Keratinocyte (primary cell): ENCODE results near the gene MGAT5. TPM values are rescaled to one million over a fixed set of nuclear protein-coding genes. Genes with fewer than 3 reads are reported as not detected.

Source experiments
- DNase-seq: peaks from one replicate; pipeline ENCODE4 v3.0.0-alpha.2; 2011; ENCODE audit warnings: low read depth, missing footprints, low spot score
- FAIRE-seq: peaks from 2 replicates; lab custom pipeline; 2011; peaks lifted over from hg19 to GRCh38; lab: Jason Lieb, UNC
- H2AFZ ChIP-seq: 2 replicates; pipeline ENCODE4 v1.6.0; 2012; ENCODE audit warnings: low read length, control low read depth, inconsistent platforms; ENCODE audit not compliant: control insufficient read depth
- H3K27ac ChIP-seq: 2 replicates; pipeline ENCODE4 v1.5.1; 2011; ENCODE audit warnings: low read length; ENCODE audit not compliant: control insufficient read depth, insufficient read depth
- H3K27me3 ChIP-seq: 3 replicates; pipeline ENCODE4 v1.6.0; 2011; ENCODE audit warnings: low read length; ENCODE audit not compliant: control insufficient read depth, insufficient read depth; ENCODE audit errors: extremely low read depth
- H3K36me3 ChIP-seq, 2 experiments: 2 replicates in 1 of 2; 3 replicates in 1 of 2; pipeline ENCODE4 v1.5.1; 2011; ENCODE audit warnings: low read length in 2 of 2, mild to moderate bottlenecking in 1 of 2; ENCODE audit not compliant: control insufficient read depth in 2 of 2, insufficient read depth in 2 of 2; ENCODE audit errors: extremely low read depth in 1 of 2
- H3K4me1 ChIP-seq: 3 replicates; pipeline ENCODE4 v1.5.1; 2011; ENCODE audit warnings: low read length; ENCODE audit not compliant: control insufficient read depth, insufficient read depth; ENCODE audit errors: extremely low read depth
- H3K4me2 ChIP-seq: 3 replicates; pipeline ENCODE4 v1.6.0; 2011; ENCODE audit warnings: low read depth, low read length; ENCODE audit not compliant: control insufficient read depth, insufficient read depth; ENCODE audit errors: extremely low read depth
- H3K4me3 ChIP-seq, 3 experiments: fragments of 200-600 bp in 1 of 3; sonication (generic) in 1 of 3; 2 replicates in 2 of 3; 3 replicates in 1 of 3; pipeline ENCODE4 v1.5.1; 2011 to 2016; ENCODE audit warnings: low read length in 3 of 3, mild to moderate bottlenecking in 3 of 3, control low read depth in 2 of 3, inconsistent platforms in 1 of 3, low read depth in 1 of 3, mixed read lengths in 1 of 3, mixed run types in 1 of 3, moderate library complexity in 1 of 3; ENCODE audit not compliant: control insufficient read depth in 2 of 3, insufficient read depth in 2 of 3; ENCODE audit errors: extremely low read depth in 1 of 3
- H3K79me2 ChIP-seq: 2 replicates; pipeline ENCODE4 v1.6.0; 2012; ENCODE audit warnings: low read length; ENCODE audit not compliant: control insufficient read depth, insufficient read depth
- H3K9ac ChIP-seq: 3 replicates; pipeline ENCODE4 v1.6.0; 2011; ENCODE audit warnings: low read length; ENCODE audit not compliant: control insufficient read depth, insufficient read depth; ENCODE audit errors: extremely low read depth
- H3K9me1 ChIP-seq: 3 replicates; pipeline ENCODE4 v1.6.0; 2011; ENCODE audit warnings: low read length; ENCODE audit not compliant: control insufficient read depth, insufficient read depth; ENCODE audit errors: extremely low read depth
- H3K9me3 ChIP-seq: 2 replicates; pipeline ENCODE4 v1.5.1; 2012; ENCODE audit warnings: low read depth, low read length; ENCODE audit not compliant: control insufficient read depth
- H4K20me1 ChIP-seq: 3 replicates; pipeline ENCODE4 v1.6.0; 2011; ENCODE audit warnings: low read length; ENCODE audit not compliant: control insufficient read depth, insufficient read depth; ENCODE audit errors: extremely low read depth
- EZH2 ChIP-seq: IDR thresholded peaks from one replicate; pipeline ENCODE4 v1.6.1; 2012; ENCODE audit warnings: inconsistent platforms, mild to moderate bottlenecking, low read length, moderate library complexity
- dilution Hi-C: fragments of 300-500 bp; cut with MboI; formaldehyde crosslinking; loops from one replicate; pipeline ENCODE4 v1.7.0; 2020; ENCODE audit warnings: low sequenced_read_pairs; ENCODE audit not compliant: extremely low pct_ligation_motif_present
- polyA plus RNA-seq, 5 experiments: library from polyadenylated mRNA; depleted of rRNA in 3 of 5; stranded (reverse) in 3 of 5; stranded (forward) in 1 of 5; unstranded in 1 of 5; fragments of >200 nt; gene quantifications; 1 replicate in 1 of 5; 2 replicates in 3 of 5; 3 replicates in 1 of 5; pipeline versions ENCODE4 v1.2.1 to v1.2.3, GENCODE V29; 2011 to 2012; ENCODE audit warnings: missing spikeins in 2 of 5, low read depth in 1 of 5, low replicate concordance in 1 of 5
- TF ChIP-seq, protein P1 (sequence below), 3 experiments: IDR thresholded peaks in 1 of 3; conservative IDR thresholded peaks in 1 of 3; optimal IDR thresholded peaks in 1 of 3; 2 replicates in 2 of 3; 3 replicates in 1 of 3; pipeline versions ENCODE3 to v1.5.1; 2011; ENCODE audit warnings: low read length in 3 of 3, mild to moderate bottlenecking in 3 of 3, moderate library complexity in 2 of 3, control low read depth in 1 of 3, inconsistent platforms in 1 of 3; ENCODE audit not compliant: insufficient read depth in 2 of 3; ENCODE audit errors: extremely low read depth in 1 of 3

The MGAT5 gene
- polyA plus RNA-seq, 1 donor (not counting 4 experiments of a cell fraction or from before 2014, with no cell fraction given): 23.0 TPM

DNA sequence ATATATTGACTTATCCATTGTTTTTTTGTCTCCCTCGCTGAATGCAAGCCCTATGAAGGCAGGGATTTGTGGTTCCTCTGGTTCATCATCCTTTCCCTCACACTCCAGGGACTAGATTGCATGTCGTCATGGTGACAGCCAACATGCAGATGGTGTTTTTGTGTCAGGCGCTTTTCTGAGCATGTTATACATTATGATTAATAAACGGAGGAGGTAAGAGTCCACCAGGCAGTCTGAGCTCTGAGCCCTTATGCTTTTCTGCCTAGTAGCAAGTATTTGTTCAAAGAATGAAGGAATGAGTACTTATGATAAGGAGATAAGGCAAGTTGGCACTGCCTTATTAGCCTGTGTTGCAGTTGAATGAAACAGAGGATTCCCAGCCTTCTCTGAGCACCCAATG, 181.6 kb downstream of the MGAT5 start:
- FAIRE-seq: no peak
- Histone ChIP-seq H3K36me3 (peaks cover 3 to 6% of the 10 kb centered on the region in 2 experiments), H3K27ac (no peak overlapping the region), H3K4me1 (peaks cover 8% of the 10 kb centered on the region), H3K79me2 (no peaks in the 10 kb centered on the region), H3K9me1 (no peaks in the 10 kb centered on the region), H3K9me3 (no peaks in the 10 kb centered on the region), H3K4me3 (no peak overlapping the region), H3K9ac (no peak overlapping the region), H3K27me3 (no peaks in the 10 kb centered on the region), H3K4me2 (no peak overlapping the region), H2AFZ (no peak overlapping the region), H4K20me1 (no peaks in the 10 kb centered on the region)
- no peak for TF ChIP-seq EZH2
- TF ChIP-seq, protein P1, sequence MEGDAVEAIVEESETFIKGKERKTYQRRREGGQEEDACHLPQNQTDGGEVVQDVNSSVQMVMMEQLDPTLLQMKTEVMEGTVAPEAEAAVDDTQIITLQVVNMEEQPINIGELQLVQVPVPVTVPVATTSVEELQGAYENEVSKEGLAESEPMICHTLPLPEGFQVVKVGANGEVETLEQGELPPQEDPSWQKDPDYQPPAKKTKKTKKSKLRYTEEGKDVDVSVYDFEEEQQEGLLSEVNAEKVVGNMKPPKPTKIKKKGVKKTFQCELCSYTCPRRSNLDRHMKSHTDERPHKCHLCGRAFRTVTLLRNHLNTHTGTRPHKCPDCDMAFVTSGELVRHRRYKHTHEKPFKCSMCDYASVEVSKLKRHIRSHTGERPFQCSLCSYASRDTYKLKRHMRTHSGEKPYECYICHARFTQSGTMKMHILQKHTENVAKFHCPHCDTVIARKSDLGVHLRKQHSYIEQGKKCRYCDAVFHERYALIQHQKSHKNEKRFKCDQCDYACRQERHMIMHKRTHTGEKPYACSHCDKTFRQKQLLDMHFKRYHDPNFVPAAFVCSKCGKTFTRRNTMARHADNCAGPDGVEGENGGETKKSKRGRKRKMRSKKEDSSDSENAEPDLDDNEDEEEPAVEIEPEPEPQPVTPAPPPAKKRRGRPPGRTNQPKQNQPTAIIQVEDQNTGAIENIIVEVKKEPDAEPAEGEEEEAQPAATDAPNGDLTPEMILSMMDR (optimal IDR thresholded peaks at IDR 0.05 in 1 of 3, IDR thresholded peaks at IDR 0.05 in 1 of 3, conservative IDR thresholded peaks at IDR 0.05 in 1 of 3; ENCODE audit: extremely low read depth in 1 of 3, insufficient read depth in 2 of 3, low read length in 3 of 3): no peak
- no peak for DNase-seq
- dilution Hi-C loops: no loop called here

DNA sequence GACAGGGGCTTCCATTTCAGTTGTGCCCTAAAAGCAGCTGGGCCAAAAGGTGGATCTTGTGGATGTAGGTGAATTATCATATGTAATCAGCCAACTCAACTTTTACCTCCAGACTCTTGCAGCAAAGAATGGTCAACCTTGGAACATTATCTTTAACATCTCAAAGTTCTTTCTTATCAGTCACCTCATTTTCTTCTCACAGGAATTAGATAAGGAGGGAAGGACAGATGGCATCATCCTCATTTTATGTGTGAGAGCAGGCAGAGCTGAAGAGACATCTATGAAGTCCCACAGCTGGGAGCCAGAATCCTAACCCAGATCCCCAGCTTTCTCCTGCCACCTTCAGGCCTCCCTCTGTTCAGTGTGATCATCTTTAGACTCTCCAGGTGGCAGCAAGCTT, 182.1 kb downstream of the MGAT5 start:
- no peaks in the 10 kb centered on the region for H4K20me1 ChIP-seq
- FAIRE-seq (no peak), DNase-seq (no peak)
- H3K4me2 ChIP-seq: no peak overlapping the region
- H3K36me3 ChIP-seq: peaks cover 0 to 6% of the 10 kb centered on the region in 2 experiments
- TF ChIP-seq, protein P1 (optimal IDR thresholded peaks at IDR 0.05 in 1 of 3, IDR thresholded peaks at IDR 0.05 in 1 of 3, conservative IDR thresholded peaks at IDR 0.05 in 1 of 3; ENCODE audit: extremely low read depth in 1 of 3, insufficient read depth in 2 of 3, low read length in 3 of 3): no peak
- TF ChIP-seq EZH2: no peak
- H3K27ac ChIP-seq: no peak overlapping the region
- H3K27me3 ChIP-seq: no peaks in the 10 kb centered on the region
- dilution Hi-C loops: no loop called here
- H3K9me1 ChIP-seq: no peaks in the 10 kb centered on the region
- H3K9me3 ChIP-seq: no peaks in the 10 kb centered on the region
- no peaks in the 10 kb centered on the region for H3K79me2 ChIP-seq
- peaks cover 8% of the 10 kb centered on the region for H3K4me1 ChIP-seq
- H3K9ac ChIP-seq: no peak overlapping the region
- H2AFZ ChIP-seq: no peak overlapping the region
- H3K4me3 ChIP-seq: no peak overlapping the region
